ENCODE measurements around the gene RBBP6.

RBBP6 gene

GRCh38 chr16:24524855-24525677 is 14.3 kb upstream of the RBBP6 start:
- DNase-seq (ENCODE audit: low read depth), result no peak

- no peak for DNase-seq (ENCODE audit: low read depth)
Measured at GRCh38 chr16:24525970-24526559, 13.3 kb upstream of the RBBP6 start.

- no peak for DNase-seq (ENCODE audit: low read depth)
Measured at GRCh38 chr16:24526701-24527495, 12.5 kb upstream of the RBBP6 start.

- no peak for DNase-seq (ENCODE audit: low read depth)
Measured at GRCh38 chr16:24531166-24531565, 8.2 kb upstream of the RBBP6 start.

- no peak for DNase-seq (ENCODE audit: low read depth)
Measured at GRCh38 chr16:24534620-24535019, 4.7 kb upstream of the RBBP6 start.

GRCh38 chr16:24535827-24536226 is 3.5 kb upstream of the RBBP6 start:
- no peak for DNase-seq (ENCODE audit: low read depth)

GRCh38 chr16:24536671-24537070 is 2.7 kb upstream of the RBBP6 start:
- DNase-seq (ENCODE audit: low read depth), result no peak

- no peak for DNase-seq (ENCODE audit: low read depth)
Measured at GRCh38 chr16:24537474-24538337, 1.7 kb upstream of the RBBP6 start.

- DNase-seq (ENCODE audit: low read depth), result no peak
Measured at GRCh38 chr16:24538756-24539294, 541 bp upstream of the RBBP6 start.

GRCh38 chr16:24539850-24540601 is 660 bp downstream of the RBBP6 start:
- peak; percentile 30 for DNase-seq (ENCODE audit: low read depth)

- no peak for DNase-seq (ENCODE audit: low read depth)
Measured at GRCh38 chr16:24540602-24541210, 1.3 kb downstream of the RBBP6 start.

GRCh38 chr16:24541233-24541933 is 2.0 kb downstream of the RBBP6 start:
- no peak for DNase-seq (ENCODE audit: low read depth)

- DNase-seq (ENCODE audit: low read depth), result no peak
Measured at GRCh38 chr16:24543949-24544348, 4.6 kb downstream of the RBBP6 start.

- no peak for DNase-seq (ENCODE audit: low read depth)
Measured at GRCh38 chr16:24544640-24545039, 5.3 kb downstream of the RBBP6 start.

- no peak for DNase-seq (ENCODE audit: low read depth)
Measured at GRCh38 chr16:24550295-24550694, 10.9 kb downstream of the RBBP6 start.

GRCh38 chr16:24552705-24553246 is 13.4 kb downstream of the RBBP6 start:
- no peak for DNase-seq (ENCODE audit: low read depth)

- no peak for DNase-seq (ENCODE audit: low read depth)
Measured at GRCh38 chr16:24553983-24554382, 14.6 kb downstream of the RBBP6 start.

GRCh38 chr16:24555346-24555872 is 16.0 kb downstream of the RBBP6 start:
- DNase-seq (ENCODE audit: low read depth), result no peak

- DNase-seq (ENCODE audit: low read depth), result no peak
Measured at GRCh38 chr16:24562811-24563210, 23.4 kb downstream of the RBBP6 start.

All from activated T-helper 1 cell treated with Interleukin-2 at 50 U/mL for 16 hours (primary cell).